ENCODE results near the gene PPM1A.

The PPM1A gene

DNA sequence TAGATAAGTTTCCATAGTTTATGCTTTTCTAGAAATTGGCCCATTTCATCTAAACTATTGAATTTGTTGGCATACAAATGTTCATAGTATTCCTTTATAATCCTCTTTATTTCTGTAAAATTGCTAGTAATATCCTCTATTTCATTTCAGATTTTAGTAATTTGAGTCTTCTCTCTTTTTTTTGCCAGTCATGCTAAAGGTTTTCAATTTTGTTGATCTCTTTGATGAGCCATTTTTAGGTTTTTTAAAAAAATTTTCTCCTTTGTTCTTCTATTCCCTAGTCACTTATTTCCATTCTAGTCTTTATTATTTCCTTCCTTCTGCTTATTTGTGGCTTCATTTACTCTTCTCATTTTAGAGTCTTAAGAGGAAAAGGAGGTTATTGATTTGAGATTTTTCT, 19.4 kb upstream of the PPM1A start:
- H3K4me3 ChIP-seq (ENCODE audit: low read depth, low read length), result no peak overlapping the region
- TF ChIP-seq, protein P1, sequence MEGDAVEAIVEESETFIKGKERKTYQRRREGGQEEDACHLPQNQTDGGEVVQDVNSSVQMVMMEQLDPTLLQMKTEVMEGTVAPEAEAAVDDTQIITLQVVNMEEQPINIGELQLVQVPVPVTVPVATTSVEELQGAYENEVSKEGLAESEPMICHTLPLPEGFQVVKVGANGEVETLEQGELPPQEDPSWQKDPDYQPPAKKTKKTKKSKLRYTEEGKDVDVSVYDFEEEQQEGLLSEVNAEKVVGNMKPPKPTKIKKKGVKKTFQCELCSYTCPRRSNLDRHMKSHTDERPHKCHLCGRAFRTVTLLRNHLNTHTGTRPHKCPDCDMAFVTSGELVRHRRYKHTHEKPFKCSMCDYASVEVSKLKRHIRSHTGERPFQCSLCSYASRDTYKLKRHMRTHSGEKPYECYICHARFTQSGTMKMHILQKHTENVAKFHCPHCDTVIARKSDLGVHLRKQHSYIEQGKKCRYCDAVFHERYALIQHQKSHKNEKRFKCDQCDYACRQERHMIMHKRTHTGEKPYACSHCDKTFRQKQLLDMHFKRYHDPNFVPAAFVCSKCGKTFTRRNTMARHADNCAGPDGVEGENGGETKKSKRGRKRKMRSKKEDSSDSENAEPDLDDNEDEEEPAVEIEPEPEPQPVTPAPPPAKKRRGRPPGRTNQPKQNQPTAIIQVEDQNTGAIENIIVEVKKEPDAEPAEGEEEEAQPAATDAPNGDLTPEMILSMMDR (IDR thresholded peaks at IDR 0.05; ENCODE audit: low read depth, low read length), result no peak
- TF ChIP-seq MYC (IDR thresholded peaks at IDR 0.05; ENCODE audit: low read depth, low read length) (no peak), POLR2A (IDR thresholded peaks at IDR 0.05; ENCODE audit: extremely low read depth, insufficient read length) (no peak), MAX (IDR thresholded peaks at IDR 0.05; ENCODE audit: low read depth, low read length) (no peak)
- DNase-seq (ENCODE audit: low read depth), result no peak

- TF ChIP-seq, protein P1 (IDR thresholded peaks at IDR 0.05; ENCODE audit: low read depth, low read length), result no peak
- TF ChIP-seq POLR2A (IDR thresholded peaks at IDR 0.05; ENCODE audit: extremely low read depth, insufficient read length) (no peak), MAX (IDR thresholded peaks at IDR 0.05; ENCODE audit: low read depth, low read length) (no peak), MYC (IDR thresholded peaks at IDR 0.05; ENCODE audit: low read depth, low read length) (no peak)
- DNase-seq (ENCODE audit: low read depth), result no peak
- no peak overlapping the region for H3K4me3 ChIP-seq (ENCODE audit: low read depth, low read length)
These were observed 16.8 kb upstream of the PPM1A start for GRCh38 chr14:60232185-60232584.

DNA sequence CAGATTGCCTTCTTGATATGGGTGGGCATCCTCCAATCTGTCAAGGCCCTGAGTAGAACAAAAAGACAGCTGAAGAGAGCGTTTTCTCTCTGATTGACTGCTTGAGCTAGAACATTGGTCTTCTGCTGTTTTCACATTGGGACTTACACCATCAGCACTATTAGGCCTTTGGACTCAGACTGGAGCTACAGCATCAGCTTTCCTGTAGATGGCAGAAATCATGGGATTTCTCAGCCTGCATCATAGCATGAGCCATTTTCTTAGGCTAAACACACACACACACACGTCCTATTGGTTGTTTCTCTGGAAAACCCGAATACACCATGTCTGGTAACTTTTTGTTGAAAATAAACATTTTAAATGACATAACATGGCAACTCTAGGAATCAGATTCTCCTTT, 15.8 kb upstream of the PPM1A start:
- TF ChIP-seq POLR2A (IDR thresholded peaks at IDR 0.05; ENCODE audit: extremely low read depth, insufficient read length) (no peak), MYC (IDR thresholded peaks at IDR 0.05; ENCODE audit: low read depth, low read length) (no peak), MAX (IDR thresholded peaks at IDR 0.05; ENCODE audit: low read depth, low read length) (no peak)
- TF ChIP-seq, protein P1 (IDR thresholded peaks at IDR 0.05; ENCODE audit: low read depth, low read length), result no peak
- H3K4me3 ChIP-seq (ENCODE audit: low read depth, low read length), result no peak overlapping the region
- DNase-seq (ENCODE audit: low read depth), result no peak

GRCh38 chr14:60233891-60234290, 15.1 kb upstream of the PPM1A start:
- no peak overlapping the region for H3K4me3 ChIP-seq (ENCODE audit: low read depth, low read length)
- DNase-seq (ENCODE audit: low read depth), result no peak
- TF ChIP-seq POLR2A (IDR thresholded peaks at IDR 0.05; ENCODE audit: extremely low read depth, insufficient read length) (no peak), MAX (IDR thresholded peaks at IDR 0.05; ENCODE audit: low read depth, low read length) (no peak), MYC (IDR thresholded peaks at IDR 0.05; ENCODE audit: low read depth, low read length) (no peak)
- TF ChIP-seq, protein P1 (IDR thresholded peaks at IDR 0.05; ENCODE audit: low read depth, low read length), result no peak

- no peak for DNase-seq (ENCODE audit: low read depth)
- no peak overlapping the region for H3K4me3 ChIP-seq (ENCODE audit: low read depth, low read length)
- TF ChIP-seq MAX (IDR thresholded peaks at IDR 0.05; ENCODE audit: low read depth, low read length), result no peak
- TF ChIP-seq MYC (IDR thresholded peaks at IDR 0.05; ENCODE audit: low read depth, low read length), result no peak
- TF ChIP-seq POLR2A (IDR thresholded peaks at IDR 0.05; ENCODE audit: extremely low read depth, insufficient read length), result no peak
- TF ChIP-seq, protein P1 (IDR thresholded peaks at IDR 0.05; ENCODE audit: low read depth, low read length), result no peak
These were observed 13.6 kb upstream of the PPM1A start for GRCh38 chr14:60235440-60235839.

- TF ChIP-seq, protein P1 (IDR thresholded peaks at IDR 0.05; ENCODE audit: low read depth, low read length), result no peak
- no peak for TF ChIP-seq MYC (IDR thresholded peaks at IDR 0.05; ENCODE audit: low read depth, low read length)
- H3K4me3 ChIP-seq (ENCODE audit: low read depth, low read length), result no peak overlapping the region
- DNase-seq (ENCODE audit: low read depth), result no peak
These were observed 10.1 kb upstream of the PPM1A start for GRCh38 chr14:60238955-60239354.

Data from NB4 (cell line).